H1 (cell line): ENCODE results near the gene PACC1.

ENCODE experiments used
- CEBPB ChIP-seq: IDR thresholded peaks from 2 replicates; pipeline ENCODE4 v1.6.1; 2012; ENCODE audit warnings: low read depth, low read length
- CHD1 ChIP-seq: IDR thresholded peaks from 2 replicates; pipeline ENCODE4 v1.6.1; 2012; ENCODE audit warnings: low read depth, low read length, improper control_type of control experiment
- CREB1 ChIP-seq: IDR thresholded peaks from 2 replicates; pipeline ENCODE4 v1.6.1; 2012; ENCODE audit warnings: inconsistent platforms
- EP300 ChIP-seq, 2 experiments: IDR thresholded peaks; 1 replicate in 1 of 2; 2 replicates in 1 of 2; pipeline ENCODE4 v1.6.1; 2011 to 2012; ENCODE audit warnings: low read depth in 2 of 2, low read length in 2 of 2, mild to moderate bottlenecking in 2 of 2, borderline replicate concordance in 1 of 2, inconsistent platforms in 1 of 2, moderate library complexity in 1 of 2
- JUN ChIP-seq: IDR thresholded peaks from 2 replicates; pipeline ENCODE4 v1.6.1; 2011; ENCODE audit warnings: low read depth, mild to moderate bottlenecking, improper control_type of control experiment, low read length
- NRF1 ChIP-seq: IDR thresholded peaks from 2 replicates; pipeline ENCODE4 v1.6.1; 2011; ENCODE audit warnings: mild to moderate bottlenecking, low read depth, low read length, improper control_type of control experiment
- POLR2A ChIP-seq, 2 experiments: IDR thresholded peaks; 1 replicate in 1 of 2; 2 replicates in 1 of 2; pipeline ENCODE4 v1.6.1; 2011; ENCODE audit warnings: low read depth in 2 of 2, low read length in 2 of 2, mild to moderate bottlenecking in 2 of 2; ENCODE audit errors: control extremely low read depth in 1 of 2
- RBBP5 ChIP-seq: IDR thresholded peaks from 2 replicates; pipeline ENCODE4 v1.7.1; 2012; ENCODE audit warnings: low read depth, mild to moderate bottlenecking, inconsistent platforms, low read length, moderate library complexity, borderline replicate concordance
- TCF12 ChIP-seq: IDR thresholded peaks from 2 replicates; pipeline ENCODE4 v1.6.1; 2011; ENCODE audit warnings: low read depth, mild to moderate bottlenecking, low read length
- TEAD4 ChIP-seq: IDR thresholded peaks from 2 replicates; pipeline ENCODE4 v1.6.1; 2012; ENCODE audit warnings: low read depth, low read length, inconsistent platforms, mixed read lengths
- TF ChIP-seq, protein P1 (sequence below), 3 experiments: IDR thresholded peaks; 1 replicate in 2 of 3; 2 replicates in 1 of 3; pipeline versions ENCODE4 v1.5.1 to v1.6.1; 2011; ENCODE audit warnings: low read length in 3 of 3, mild to moderate bottlenecking in 3 of 3, inconsistent platforms in 2 of 3, low read depth in 1 of 3, moderate library complexity in 1 of 3; ENCODE audit not compliant: insufficient read depth in 1 of 3; ENCODE audit errors: control extremely low read depth in 1 of 3

DNA sequence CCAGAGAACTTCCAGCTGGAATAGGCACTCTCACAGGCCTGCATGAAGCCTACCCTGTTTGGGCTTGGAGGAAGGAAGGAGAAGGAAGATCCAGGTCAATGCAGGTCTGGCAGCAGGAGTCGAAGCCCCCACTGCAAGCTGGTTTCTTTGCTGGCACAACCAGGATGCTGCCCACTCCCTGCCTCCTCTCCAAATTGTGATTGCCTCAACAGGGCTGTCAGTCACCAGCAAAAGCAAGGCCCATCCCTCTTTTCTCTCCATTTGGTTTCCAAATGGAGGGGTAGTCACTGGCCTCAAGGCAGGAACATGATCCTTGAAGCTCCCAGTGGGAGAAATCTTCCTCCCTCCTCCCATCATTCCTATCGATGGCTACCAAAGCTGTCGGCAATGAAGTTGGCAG, 37.0 kb downstream of the PACC1 start:
- TF ChIP-seq, protein P1, sequence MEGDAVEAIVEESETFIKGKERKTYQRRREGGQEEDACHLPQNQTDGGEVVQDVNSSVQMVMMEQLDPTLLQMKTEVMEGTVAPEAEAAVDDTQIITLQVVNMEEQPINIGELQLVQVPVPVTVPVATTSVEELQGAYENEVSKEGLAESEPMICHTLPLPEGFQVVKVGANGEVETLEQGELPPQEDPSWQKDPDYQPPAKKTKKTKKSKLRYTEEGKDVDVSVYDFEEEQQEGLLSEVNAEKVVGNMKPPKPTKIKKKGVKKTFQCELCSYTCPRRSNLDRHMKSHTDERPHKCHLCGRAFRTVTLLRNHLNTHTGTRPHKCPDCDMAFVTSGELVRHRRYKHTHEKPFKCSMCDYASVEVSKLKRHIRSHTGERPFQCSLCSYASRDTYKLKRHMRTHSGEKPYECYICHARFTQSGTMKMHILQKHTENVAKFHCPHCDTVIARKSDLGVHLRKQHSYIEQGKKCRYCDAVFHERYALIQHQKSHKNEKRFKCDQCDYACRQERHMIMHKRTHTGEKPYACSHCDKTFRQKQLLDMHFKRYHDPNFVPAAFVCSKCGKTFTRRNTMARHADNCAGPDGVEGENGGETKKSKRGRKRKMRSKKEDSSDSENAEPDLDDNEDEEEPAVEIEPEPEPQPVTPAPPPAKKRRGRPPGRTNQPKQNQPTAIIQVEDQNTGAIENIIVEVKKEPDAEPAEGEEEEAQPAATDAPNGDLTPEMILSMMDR (IDR thresholded peaks at IDR 0.05; ENCODE audit: control extremely low read depth in 1 of 3, insufficient read depth in 1 of 3, low read depth in 1 of 3, low read length in 3 of 3): no peak
- TF ChIP-seq TEAD4: no peak
- TF ChIP-seq CEBPB: no peak
- no peak for TF ChIP-seq CHD1
- no peak for TF ChIP-seq TCF12
- no peak for TF ChIP-seq POLR2A (IDR thresholded peaks at IDR 0.05; ENCODE audit: control extremely low read depth in 1 of 2, low read depth in 2 of 2, low read length in 2 of 2)
- TF ChIP-seq RBBP5: no peak
- no peak for TF ChIP-seq CREB1
- TF ChIP-seq EP300 (IDR thresholded peaks at IDR 0.05; ENCODE audit: borderline replicate concordance in 1 of 2, low read depth in 2 of 2, low read length in 2 of 2): no peak
- no peak for TF ChIP-seq JUN
- no peak for TF ChIP-seq NRF1
